ENCODE results near the gene RSL1D1.
"Not testable (repeated sequence)": the region's sequence is repeated elsewhere in the genome, so short reads cannot be mapped to it uniquely, and the experiment has no call there.

The RSL1D1 gene

DNA sequence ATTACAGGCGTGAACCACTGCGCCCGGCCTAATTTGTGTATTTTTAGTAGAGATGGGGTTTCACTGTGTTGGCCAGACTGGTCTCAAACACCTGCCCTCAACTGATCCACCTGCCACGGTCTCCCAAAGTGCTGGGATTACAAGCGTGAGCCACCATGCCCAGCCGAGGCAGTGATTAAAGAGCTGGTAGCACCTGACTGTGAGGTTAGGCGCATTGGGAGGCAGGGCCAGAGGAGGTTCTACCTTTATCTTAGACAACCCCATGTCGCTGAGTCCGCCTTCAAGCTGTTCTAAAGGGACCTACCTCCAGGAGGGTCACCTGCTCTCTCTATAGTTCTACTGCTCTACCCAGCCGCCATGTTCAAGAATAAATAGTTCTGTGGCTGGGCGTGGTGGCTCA is 8.1 kb downstream of the RSL1D1 start:
- DNase-seq, result no peak

DNA sequence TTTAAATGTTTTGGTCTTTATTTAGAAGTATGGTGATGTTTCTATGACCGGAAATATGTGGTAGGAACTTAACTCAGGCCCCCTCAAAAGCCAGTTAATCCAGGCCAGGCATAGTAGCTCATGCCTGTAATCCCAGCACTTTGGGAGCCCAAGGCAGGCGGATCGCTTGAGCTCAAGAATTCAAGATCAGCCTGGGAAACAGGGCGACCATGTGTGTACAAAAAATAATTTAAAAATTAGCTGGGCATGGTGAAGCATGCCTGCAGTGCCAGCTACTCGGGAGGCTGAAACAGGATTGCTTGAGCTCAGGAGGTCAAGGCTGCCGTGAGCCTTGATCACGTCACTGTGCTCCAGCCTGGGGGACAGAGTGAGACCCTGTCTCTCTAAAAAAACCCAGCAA is 10.3 kb downstream of the RSL1D1 start:
- no peak for DNase-seq

GRCh38 chr16:11836650-11837244 is 14.6 kb downstream of the RSL1D1 start:
- no peak for DNase-seq

DNA sequence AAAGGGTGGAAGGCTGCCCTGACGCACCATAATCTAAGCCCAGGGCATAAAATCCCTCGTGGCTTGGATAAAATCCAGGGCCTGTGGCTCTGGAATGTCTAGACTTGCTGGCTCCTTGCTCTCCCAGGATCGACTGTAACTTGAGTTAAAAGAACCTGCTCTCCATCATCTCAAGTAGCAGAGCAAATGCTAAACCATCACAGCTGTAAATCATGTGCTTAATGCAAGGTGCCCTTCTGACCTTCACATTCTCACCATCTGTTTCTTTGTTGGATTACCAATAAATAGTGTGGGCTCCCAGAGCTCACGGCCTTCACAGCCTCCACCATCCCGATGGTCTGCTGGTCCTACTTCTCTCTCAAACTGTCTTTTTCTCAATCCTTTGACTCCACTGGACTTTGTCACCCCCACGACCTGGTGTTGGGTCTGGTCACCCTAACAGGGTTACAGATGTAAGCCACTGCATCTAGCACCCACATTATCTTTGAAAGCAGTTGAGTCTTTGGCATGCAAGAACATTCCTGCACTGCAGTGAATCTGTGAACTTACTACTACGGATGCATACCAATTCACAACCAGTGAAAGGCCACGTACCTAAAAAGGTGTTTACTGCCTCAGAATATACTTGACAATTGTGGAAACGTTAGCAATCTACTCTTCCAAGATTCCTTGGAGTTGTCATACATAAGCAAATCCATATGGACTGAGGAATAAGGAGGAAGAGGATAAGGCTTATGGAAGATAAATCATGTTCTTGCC is 15.3 kb downstream of the RSL1D1 start:
- DNase-seq, result no peak

DNA sequence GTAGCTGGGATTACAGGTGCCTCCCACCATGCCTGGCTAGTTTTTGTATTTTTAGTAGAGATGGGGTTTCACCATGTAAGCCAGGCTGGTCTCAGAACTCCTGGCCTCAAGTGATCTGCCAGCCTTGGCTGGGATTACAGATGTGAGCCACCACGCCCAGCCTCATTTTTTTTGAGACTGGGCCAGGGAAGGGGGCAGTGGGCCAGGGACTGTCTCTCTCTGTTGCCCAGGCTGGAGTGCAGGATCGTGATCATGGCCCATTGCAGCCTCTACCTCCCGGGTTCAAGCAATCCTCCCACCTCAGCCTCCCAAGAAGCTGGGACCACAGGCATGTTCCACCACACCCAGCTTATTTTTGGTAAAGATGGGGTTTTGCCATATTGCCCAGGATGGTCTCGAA is 16.0 kb downstream of the RSL1D1 start:
- DNase-seq, result no peak

GRCh38 chr16:11833951-11834695 is 17.2 kb downstream of the RSL1D1 start:
- DNase-seq, result no peak

DNA sequence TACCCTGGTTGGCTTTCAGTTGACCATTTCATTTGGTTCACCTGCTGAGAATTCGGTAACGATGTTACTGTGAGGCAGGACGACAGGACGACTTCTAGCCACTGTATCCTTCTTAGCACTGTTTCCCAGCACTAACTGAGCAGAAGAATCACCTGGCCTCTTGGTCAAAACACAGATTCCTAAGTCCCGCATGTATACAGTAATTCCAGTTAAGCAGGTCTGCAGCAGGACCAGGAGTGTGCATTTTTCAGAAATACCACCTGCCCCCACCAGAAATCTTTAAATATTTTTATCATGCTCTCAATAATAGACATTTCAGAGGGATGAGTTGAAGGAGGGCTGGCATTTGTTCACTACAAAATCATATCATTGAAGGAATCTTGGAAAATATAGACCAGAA is 22.6 kb downstream of the RSL1D1 start:
- no peak for DNase-seq

GRCh38 chr16:11825520-11826165 is 25.7 kb downstream of the RSL1D1 start:
- not testable (repeated sequence) for DNase-seq

- DNase-seq, result peak; percentile 2
Measured at GRCh38 chr16:11824362-11824761, 27.0 kb downstream of the RSL1D1 start.

DNA sequence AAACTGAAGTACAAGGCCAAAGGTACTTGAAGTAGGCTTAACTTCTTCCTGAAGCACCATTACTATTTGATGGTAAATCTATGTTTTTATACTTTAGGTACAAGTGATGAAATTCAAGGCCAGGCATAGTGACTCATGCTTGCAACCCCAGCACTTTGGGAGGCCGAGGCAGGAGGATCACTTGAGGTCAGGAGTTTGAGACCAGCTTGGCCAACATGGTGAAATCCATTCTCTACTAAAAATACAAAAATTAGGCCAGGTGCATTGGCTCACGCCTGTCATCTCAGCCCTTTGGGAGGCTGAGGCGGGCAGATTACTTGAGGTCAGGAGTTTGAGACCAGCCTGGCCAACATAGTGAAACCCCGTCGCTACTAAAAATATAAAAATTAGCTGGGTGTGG is 27.7 kb downstream of the RSL1D1 start:
- DNase-seq, result not testable (repeated sequence)

DNA sequence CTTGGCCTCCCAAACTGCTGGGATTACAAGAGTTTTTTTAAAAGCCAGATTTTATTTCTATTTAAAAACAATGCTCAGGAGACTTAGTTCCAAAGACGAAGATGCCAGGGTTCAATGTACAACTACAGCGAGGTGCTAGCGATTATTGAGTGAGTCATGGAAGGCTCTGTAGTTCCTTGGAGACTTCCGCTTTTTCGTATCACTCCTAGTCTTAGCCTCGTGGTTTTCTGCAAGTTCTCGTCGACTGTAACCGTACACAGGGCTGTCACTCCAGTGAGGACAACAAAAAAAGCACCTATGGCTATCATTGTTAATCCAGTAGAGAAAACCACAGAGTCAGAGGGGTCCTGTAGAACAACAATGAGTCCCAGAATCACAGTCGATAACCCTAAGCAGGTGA is 31.5 kb downstream of the RSL1D1 start:
- no peak for DNase-seq

GRCh38 chr16:11818970-11819369 is 32.4 kb downstream of the RSL1D1 start:
- DNase-seq, result not testable (repeated sequence)

- DNase-seq, result no peak
Measured at GRCh38 chr16:11816123-11816522, 35.2 kb downstream of the RSL1D1 start.

DNA sequence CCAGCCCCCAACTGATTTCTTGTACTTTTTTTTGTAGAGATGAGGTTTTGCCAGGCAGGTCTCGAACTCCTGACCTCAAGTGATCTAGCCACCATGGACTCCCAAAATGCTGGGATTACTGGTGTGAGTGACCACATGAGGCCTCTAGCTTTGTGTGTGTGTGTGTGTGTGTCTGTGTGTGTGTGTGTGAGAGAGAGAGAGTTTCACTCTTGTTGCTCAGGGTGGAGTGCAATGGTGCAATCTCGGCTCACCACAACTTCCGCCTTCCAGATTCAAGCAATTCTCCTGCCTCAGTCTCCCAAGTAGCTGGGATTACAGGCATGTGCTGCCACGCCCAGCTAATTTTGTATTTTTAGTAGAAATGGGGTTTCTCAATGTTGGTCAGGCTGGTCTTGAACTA is 36.5 kb downstream of the RSL1D1 start:
- peak; percentile 16 for DNase-seq

DNA sequence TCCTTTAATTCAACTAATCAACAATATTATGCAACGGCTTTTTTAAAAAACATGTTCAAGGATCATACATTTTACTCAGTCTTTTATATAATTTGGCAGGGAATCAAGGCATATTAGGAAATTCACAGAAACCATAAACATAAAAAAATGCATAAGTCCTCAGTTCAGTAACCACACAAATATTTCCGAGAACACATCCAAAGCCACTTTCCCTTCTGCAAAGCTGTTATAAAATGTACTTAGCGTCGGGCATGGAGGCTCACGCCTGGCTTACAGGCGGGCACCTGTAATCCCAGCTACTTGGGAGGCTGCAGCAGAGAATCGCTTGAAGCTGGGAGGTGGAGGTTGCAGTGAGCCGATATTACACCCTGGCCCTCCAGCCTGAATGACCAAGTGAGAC is 44.6 kb downstream of the RSL1D1 start:
- DNase-seq, result no peak

GRCh38 chr16:11805556-11805955 is 45.8 kb downstream of the RSL1D1 start:
- DNase-seq, result no peak

DNA sequence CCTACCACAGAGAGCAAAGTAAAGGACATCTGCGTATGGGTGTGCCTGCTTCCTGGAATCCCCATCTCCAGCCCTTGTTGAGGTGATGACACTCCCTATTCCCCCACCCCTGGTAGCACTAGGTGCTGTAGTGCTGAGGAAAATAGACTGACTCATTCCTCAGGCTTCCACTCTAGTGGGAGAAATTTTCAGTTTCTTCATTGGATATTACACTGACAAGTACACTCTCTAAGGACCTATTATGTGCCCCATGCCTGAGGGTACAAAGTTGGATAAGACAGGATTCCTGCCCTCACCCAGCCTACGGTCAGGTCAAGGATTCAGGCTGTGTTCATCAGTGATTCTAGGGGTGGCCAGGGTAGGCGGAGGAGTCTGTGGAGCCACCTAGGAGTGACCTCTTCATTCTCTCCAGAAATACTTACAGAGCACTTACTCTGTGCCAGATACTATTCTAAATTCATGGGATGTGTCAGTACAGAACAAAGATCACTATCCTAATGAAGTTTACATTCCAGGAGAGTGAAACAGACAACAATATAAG is 49.8 kb downstream of the RSL1D1 start:
- DNase-seq, result no peak

DNA sequence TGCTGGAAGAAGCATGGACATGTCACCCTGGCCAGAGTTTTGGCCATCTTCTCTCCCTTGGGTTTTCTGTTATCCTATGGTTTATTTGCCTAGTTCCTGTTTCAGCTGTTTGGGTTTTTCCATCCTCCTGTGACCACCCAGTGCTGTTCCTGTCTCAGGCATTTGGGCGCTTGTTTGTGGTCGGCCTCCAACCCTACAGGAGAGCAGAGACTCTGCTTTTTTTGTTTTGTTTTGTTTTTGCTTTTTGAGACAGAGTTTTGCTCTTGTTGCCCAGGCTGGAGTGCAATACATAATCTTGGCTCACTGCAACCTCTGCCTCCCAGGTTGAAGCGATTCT is 51.0 kb downstream of the RSL1D1 start:
- DNase-seq, result no peak

DNA sequence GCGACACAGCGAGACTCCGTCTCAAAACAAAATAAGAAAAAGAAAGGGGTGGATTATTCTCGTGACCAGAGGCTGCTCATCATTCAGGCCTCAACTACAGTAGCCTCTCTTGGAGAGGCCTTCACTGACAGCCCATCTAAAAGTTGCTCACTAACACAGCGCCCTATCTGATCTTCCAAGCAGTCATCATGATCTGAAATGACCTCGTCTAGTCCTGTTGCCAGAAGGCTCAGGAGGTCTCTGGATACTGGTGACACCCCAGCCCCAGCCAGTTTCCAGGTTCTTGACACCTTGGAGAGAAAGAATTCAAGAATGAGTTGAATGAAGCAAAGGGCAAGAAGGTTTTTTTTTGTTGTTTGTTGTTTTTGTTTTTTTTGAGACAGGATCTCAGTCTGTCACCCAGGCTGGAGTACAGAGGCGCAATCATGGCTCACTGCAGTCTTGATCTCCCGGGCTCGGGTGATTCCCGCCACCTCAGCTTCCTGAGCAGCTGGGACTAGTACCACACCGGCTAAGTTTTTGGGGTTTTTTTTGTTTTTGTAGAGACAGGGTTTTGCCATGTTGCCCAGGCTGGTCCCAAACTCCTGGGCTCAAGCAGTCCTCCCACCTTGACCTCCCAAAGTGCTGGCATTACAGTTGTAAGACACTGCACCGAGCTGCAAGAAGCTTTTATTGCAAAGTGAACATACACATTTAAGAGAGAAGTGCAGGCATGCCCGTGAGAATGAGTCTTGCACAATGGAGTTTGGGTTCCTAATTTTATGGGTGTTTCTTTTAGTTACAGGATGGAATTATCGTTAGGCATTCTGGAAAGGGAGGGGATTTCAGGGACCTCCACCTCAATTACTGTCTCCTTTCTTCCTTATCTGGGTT is 51.6 kb downstream of the RSL1D1 start:
- DNase-seq, result peak; percentile 57

DNA sequence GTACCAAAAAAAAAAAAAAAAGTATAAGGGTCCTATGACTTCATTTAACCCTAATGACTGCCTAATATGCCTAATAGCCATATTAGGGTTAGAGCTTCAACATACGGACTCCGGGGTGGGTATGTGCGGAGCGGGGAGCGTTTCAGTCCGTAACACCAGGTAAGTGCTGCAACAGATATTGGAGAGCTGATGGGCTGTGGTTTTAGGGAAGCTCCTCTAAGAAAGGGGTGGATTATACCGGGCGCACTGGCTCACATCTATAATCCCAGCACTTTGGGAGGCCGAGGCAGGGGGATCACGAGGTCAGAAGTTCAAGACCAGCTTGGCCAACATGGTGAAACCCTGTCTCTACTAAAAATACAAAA is 52.3 kb downstream of the RSL1D1 start:
- no peak for DNase-seq

DNA sequence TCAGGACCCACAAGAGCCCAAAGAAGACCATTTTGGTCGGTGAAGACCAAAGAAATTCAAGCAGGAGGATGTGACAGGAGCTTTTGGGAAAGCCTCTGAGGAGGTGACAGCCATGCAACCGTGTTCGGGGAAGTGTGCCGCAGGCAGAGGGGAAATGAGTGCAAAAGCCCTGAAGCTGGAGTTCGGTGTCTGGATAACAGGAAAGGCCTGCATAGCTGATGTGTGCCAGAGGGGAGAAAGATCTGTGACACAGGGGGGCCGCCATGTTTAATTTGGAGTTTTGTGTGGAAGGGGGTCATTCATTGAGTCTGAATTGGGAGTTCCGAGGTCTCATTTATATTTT is 53.4 kb downstream of the RSL1D1 start:
- no peak for DNase-seq

- peak; percentile 95 for DNase-seq
Measured at GRCh38 chr16:11797166-11797956, 54.0 kb downstream of the RSL1D1 start, which contains the start of gene ZC3H7A. TSS of gene ZC3H7A (minus strand) at chr16:11797258. CDS start at chr16:11782354, 14,904 bp downstream.
